KOPT-K1 (cell line): ENCODE measurements around the gene FBXO15.

ENCODE experiments used
- H3K27ac ChIP-seq: fragments of 200-600 bp; sonication (generic); 2 replicates; pipeline ENCODE4 v1.5.1; 2016; ENCODE audit warnings: antibody characterized with exemption, mild to moderate bottlenecking, low read depth, low read length; ENCODE audit not compliant: poor library complexity, severe bottlenecking
- H3K36me3 ChIP-seq: fragments of 200-600 bp; sonication (generic); 2 replicates; pipeline ENCODE4 v1.5.1; 2017; ENCODE audit warnings: antibody characterized with exemption, mild to moderate bottlenecking, low read length, moderate library complexity; ENCODE audit not compliant: insufficient read depth
- H3K9me3 ChIP-seq: fragments of 200-600 bp; sonication (generic); 2 replicates; pipeline ENCODE4 v1.5.1; 2017; ENCODE audit warnings: antibody characterized with exemption, low read length, mild to moderate bottlenecking; ENCODE audit not compliant: insufficient read depth, poor library complexity, severe bottlenecking

FBXO15 gene

DNA sequence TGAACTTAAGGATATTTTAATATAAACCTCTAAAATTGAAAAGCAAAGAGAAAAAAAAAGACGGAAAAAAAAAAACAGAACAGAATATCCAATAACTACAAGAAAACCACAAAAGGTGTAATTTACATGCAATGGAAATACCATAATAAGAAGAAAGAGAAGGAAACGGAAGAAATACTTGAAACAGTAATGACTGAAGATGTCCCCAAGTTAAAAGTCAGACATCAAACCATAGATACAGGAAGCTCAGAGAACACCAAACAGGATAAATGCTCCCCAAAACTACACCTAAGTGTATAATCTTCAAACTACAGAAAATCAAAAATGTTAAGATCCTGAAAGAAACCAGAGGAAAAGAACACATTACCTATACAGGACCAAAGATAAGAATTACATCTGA is 39.2 kb downstream of the FBXO15 start:
- no peaks in the 10 kb centered on the region for H3K36me3 ChIP-seq
- no peak overlapping the region for H3K27ac ChIP-seq
- H3K9me3 ChIP-seq = no peaks in the 10 kb centered on the region

DNA sequence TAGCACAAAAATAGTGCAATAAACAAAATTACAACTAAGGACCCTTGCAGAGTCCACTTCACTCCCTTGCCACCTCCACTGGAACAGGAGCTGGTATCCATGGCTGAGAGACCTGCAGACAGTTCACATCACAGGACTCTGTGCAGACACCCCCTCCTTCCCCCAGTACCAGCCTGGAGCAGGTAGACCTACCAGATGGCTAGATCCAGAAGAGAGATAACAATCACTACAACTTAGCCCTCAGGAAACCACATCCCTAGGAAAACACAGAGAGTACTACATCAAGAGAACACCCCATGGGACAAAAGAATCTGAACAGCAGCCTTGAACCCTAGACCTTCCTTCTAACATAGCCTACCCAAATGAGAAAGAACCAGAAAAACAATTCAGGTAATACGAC is 49.8 kb downstream of the FBXO15 start:
- Histone ChIP-seq H3K36me3 (no peaks in the 10 kb centered on the region), H3K27ac (no peak overlapping the region), H3K9me3 (peaks cover 5% of the 10 kb centered on the region)

DNA sequence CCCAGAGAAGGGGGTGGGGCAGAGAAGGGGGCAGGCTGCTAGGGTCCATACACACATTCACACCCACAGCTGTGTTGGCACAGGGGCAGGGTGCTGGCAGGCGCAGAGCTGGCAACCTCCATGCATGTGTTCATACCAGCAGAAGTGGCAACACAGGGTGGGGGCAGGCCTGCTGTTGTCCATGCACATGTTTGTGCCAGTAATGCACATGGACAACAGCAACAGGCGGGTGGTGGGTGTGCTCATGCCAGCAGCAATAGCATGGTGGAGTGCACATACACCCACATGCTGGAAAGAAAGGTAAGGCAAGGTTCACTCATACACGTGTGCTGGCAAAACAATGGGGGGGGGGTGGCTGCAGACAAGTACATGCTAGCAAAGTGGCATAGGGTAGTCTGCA is 54.7 kb downstream of the FBXO15 start:
- Histone ChIP-seq H3K27ac (no peak overlapping the region), H3K36me3 (no peaks in the 10 kb centered on the region), H3K9me3 (peaks cover 5% of the 10 kb centered on the region)

DNA sequence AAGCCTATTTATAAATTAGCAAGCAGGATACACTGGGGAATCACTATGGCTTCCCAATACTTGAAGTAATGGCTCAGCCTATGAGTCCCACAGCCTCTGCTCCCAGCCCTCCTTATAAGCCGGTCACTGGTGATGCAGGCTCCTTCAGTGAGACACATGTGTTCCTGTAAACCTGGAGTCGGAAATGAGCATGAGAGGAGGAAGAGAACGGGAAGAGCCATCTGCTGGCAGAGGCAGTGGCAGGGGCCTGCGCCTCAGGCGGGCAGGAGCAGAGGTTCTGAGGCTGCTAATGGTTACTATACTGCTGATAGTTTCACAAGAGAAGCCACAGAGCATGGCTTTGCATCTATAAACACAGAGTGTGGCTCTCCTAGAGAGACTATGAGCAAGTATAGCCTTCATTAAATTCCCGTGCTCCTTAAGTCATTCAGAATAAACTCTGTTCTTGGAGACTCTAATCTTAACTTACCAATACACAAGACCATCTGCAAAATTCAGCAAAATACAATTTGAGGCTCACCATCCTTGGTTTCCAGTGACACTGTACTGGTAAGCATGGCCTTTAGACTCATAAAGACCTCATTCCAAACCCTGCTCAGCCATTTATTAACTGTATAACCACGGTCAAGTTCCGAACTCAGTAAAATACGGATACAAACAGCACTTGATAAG is 63.3 kb downstream of the FBXO15 start:
- no peaks in the 10 kb centered on the region for H3K9me3 ChIP-seq
- no peaks in the 10 kb centered on the region for H3K36me3 ChIP-seq
- H3K27ac ChIP-seq = no peak overlapping the region

DNA sequence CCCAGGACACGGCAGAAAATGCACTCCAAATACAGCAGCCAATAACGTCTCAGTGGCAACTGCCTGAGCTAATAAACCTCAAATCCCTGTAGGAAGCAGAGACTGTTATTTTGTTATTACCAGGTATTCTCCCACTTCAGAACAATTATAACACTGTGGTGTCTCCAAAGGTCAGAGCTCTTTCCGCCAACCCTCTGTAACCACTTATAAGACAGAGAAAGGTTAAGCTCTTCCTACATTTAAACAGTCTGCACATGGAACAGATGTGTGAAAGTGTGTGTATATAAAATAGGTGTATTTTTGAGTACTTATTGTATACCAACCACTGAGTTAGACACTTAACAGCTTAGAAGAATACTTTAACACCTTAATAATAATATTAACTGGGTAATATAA is 64.1 kb downstream of the FBXO15 start:
- no peaks in the 10 kb centered on the region for H3K36me3 ChIP-seq
- H3K27ac ChIP-seq = no peak overlapping the region
- H3K9me3 ChIP-seq = no peaks in the 10 kb centered on the region

DNA sequence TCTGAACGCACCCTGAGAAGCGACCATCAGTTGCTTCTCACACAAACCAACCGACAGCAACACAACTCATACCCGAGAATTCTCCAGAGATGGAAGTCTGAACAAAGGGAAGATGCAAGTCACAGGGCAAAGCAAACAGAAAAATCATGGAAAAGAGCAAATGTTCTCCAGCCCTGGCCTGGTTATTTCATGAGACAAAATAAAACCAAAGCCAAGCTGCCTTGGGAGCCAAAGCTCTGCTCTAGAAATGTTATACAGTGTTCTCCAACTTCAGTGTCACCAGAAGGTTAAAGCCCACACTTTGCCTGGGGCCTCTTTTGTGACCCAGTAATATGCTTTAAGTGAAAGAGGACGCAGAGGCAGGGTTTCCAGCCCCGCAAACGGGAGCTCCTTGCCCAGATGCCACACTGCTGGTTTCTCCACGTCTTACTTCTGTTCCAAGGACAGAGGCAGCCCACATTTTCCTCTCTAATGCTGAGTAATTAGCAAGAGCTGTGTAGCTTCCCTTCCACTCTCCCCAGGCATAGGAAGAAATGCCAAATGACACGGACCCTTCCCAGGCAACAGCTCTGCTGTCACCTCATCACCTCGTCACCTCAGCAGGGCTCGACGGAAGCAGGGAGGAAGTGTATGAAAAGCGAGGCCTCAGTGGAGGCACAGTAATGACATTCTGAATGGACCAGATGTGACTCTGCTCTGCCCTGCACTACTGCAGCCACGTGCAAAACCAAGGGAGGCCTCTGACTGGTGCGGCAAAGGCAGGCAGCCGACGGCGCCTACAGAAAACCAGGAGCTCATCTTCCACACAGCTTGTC is 64.7 kb downstream of the FBXO15 start:
- no peaks in the 10 kb centered on the region for H3K36me3 ChIP-seq
- H3K27ac ChIP-seq = peak overlapping the region; percentile 24
- no peaks in the 10 kb centered on the region for H3K9me3 ChIP-seq

DNA sequence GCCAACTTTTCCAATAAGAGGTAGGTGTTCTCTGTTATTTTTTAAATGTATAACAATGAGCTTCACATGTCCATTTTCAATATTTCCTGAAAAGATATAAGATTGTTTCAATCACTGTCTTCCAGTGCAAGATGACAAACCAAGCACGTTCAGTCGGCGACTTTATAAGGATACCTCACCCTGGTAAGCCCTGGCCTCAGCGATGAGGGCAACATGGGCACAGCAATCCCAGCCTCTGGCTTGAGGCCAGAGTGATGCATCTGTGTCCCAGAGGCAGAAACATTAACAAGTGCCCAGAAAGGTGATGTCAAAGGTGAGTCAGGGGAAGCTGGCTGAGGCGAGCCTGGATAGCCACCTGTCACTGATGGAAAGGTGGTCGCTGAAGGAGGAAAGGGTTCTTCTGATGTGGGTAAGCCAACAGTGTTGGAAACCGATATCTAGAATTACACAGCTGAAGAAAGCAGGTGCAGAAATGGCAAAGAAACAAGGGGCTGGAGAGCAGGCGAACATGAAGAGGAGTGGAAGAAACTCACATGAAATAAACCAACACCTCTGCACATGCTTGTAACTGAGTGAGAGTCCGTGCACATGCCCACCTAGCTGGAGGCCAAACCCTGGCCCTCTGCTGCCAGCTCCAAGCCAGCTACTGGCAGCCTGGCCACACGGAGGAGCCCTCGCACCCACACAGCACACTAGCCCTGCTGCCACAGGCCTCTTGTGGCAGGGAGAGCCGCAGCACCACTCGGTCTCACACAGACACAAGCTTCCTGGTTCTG is 65.5 kb downstream of the FBXO15 start:
- no peaks in the 10 kb centered on the region for H3K9me3 ChIP-seq
- H3K36me3 ChIP-seq = no peaks in the 10 kb centered on the region
- H3K27ac ChIP-seq = peak overlapping the region; percentile 24

DNA sequence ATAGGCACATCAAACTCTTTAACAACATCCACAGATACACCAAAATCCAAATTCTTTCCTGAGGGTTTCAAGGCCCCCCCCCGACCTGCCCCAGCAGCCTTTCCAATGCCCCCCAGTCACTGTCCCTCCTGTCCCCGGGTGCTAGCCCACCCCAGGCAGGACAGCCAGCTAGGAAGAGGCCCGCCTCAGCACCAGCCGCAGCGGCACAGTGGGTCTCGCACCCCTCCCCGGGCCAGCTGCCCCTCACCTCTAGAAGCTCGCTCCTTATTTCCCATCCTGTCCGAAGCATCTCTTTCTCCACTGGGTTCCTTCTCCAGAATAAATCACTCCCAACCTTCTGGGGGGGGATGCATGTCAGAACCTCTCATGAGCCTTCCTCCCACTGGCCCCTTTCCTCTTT is 69.4 kb downstream of the FBXO15 start:
- Histone ChIP-seq H3K9me3 (no peaks in the 10 kb centered on the region), H3K27ac (no peak overlapping the region), H3K36me3 (no peaks in the 10 kb centered on the region)

DNA sequence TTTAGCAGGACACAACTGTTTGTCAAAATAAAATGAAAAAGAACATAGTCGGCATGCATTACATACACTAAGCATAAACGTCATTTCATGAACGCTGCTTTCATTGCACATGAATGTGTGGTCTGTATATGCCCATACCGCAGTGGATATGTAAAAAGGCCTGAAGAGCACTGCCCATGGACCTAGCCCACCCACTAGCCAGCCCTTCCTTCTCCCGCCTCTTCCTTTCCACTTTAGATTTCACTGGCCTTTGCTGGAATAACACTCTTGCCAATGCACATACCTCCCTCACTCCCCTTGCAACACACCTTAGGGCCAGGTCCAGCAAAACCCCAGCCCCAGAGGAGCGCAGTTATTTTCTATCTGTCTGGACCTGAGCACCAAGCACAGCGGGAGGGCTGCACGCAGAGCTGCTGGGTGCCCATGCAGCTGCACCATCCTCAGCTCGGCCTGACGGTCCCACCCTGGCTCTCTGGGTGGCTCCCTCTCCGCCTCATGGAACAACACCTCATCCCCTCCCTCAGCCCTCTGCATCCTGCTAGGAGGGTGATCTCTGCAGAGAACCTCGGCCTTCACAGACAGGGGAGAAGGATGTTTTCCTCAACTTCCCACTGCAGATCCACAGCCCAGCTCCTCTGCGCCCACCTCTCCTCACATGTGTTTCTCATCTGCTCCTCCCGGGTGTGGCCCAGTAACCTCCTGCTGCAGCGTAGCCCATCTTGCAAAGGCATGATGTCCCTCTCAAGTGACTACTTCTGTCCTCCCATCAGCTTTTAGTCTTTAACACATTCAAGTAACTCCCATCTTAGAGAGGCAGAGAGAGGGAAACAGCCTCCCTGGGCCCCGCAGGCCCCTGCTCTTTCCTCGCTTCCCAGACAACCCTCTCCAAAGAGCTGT is 72.7 kb downstream of the FBXO15 start:
- Histone ChIP-seq H3K27ac (no peak overlapping the region), H3K36me3 (no peaks in the 10 kb centered on the region), H3K9me3 (no peaks in the 10 kb centered on the region)

DNA sequence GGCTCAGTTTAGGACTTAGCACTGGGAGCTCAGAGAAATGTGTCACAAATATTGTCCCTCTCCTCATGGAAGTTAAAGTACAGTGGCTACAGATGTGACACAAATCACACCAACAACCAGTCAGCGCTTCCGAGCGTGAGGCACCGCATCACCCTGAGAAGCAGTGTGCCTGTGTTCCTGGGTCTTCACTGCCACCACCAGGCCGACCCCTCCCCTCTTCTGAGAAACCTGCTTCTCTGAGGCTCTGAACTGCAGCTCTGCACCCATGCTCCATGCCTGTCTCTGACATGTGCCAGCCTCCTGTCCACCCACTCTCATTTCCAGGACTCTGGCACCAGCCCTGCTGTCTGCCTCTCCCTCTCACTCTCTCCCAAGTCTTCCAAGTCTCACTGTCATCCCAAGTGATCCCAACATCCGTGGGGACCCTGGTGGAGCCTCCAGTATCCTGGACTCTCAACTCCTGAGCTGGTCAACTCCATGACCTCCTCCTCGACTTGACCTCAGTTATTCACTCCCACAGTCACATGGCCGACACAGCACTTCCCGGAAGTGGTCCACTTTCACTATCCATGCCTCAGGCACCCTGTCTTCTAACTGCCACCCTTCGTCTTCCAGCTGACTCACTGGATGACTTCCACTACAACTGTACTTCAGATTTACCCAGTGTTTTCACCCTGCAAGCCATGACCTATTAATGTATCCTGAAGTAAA is 73.5 kb downstream of the FBXO15 start:
- H3K27ac ChIP-seq = no peak overlapping the region
- no peaks in the 10 kb centered on the region for H3K36me3 ChIP-seq

DNA sequence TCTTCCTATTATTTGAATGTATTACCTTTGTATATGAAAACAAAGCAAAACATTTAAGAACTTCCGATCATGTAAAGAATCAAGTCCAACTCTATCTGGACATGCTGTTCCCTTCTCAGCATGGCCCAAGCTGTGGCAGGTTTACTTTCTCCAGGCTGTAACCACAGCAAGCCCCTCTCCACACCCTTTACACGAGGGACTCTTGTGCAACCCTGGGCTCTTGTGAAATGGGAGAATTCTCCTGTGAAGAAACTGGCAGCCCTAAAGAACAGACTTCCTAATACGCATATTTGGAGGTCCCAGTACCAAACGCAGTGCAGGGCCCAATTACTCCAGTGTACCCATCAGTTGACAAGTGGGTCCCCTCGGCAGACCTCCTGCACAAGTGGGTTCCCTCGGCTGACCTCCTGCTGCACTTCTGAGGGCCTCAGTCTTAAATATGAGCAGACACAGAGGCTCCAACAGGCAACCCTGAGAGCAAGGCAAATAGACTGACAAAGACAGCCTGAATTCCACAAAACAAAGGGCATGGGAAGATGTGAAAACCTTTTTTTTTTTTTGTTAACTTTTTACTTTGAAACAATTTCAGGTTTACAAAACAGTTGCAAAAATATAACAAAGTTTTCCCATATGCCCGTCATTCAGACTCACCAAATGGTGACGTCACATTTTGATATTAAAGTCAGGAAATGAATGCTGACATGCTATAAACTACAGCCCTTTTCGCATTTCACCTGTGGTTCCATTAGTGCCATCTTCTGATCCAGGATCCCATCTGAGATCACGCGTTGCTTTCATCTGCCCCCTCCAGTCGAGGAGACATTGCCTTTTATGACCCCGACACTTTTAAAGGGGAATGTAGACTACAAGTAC is 78.2 kb downstream of the FBXO15 start:
- Histone ChIP-seq H3K9me3 (no peaks in the 10 kb centered on the region), H3K36me3 (no peaks in the 10 kb centered on the region), H3K27ac (no peak overlapping the region)

More for the DNA sequence above, 73.5 kb downstream of the FBXO15 start:
- H3K9me3 ChIP-seq = no peaks in the 10 kb centered on the region

DNA sequence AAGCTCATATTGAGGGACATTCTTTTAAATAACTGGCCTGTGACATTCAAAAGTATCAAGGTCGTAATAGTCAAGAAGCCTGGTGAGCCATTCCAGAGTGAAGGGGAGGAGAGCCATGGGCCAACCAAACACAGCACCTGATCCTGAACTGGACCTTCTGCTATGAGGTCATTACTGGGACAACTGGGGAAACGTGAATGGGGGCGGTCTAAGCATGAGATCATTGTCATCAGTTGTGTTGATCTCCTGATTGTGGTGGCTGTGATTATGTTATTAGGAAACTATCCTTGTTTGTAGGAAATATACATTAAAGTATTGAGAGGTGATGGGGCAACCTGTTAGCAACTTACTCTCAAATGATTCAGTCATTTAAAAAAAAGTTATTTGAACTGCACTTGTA is 79.3 kb downstream of the FBXO15 start:
- H3K9me3 ChIP-seq = no peaks in the 10 kb centered on the region
- no peaks in the 10 kb centered on the region for H3K36me3 ChIP-seq
- H3K27ac ChIP-seq = no peak overlapping the region

DNA sequence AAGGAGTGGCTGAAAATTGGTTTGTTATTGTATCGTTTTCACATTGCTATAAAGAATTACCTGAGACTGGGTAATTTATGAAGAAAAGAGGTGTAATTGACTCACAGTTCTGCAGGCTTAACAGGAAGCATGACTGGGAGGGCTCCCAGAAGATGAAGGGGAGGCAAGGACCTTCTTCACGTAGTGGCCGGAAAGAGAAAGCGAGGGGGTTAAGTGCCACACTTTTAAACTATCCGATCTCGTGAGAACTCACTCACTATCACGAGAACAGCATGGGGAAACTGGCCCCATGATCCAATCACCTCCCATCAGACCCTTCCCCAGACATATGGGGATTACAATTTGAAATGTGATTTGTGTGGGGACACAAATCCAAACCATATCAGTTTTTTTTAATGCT is 81.6 kb downstream of the FBXO15 start:
- no peak overlapping the region for H3K27ac ChIP-seq
- H3K36me3 ChIP-seq = no peaks in the 10 kb centered on the region
- no peaks in the 10 kb centered on the region for H3K9me3 ChIP-seq
